HepG2 (cell line): Measurements from ENCODE around the gene SPATA13. TPM values are rescaled to one million over a fixed set of nuclear protein-coding genes. Genes with fewer than 3 reads are reported as not detected.

Source experiments
- CAMTA2 ChIP-seq: sonication (generic); formaldehyde crosslinking; IDR thresholded peaks from 2 replicates; pipeline ENCODE4 v1.4.0; 2020; ENCODE audit warnings: mild to moderate bottlenecking, missing genetic modification reagents, borderline replicate concordance
- FOXA3 ChIP-seq: IDR thresholded peaks from 2 replicates; pipeline ENCODE4 v1.6.1; 2016; ENCODE audit warnings: missing genetic modification reagents, missing compliant biosample characterization
- FOXK1 ChIP-seq: sonication (generic); formaldehyde crosslinking; IDR thresholded peaks from 2 replicates; pipeline ENCODE4 v1.4.0; 2020; ENCODE audit warnings: low read depth, missing genetic modification reagents, borderline replicate concordance
- HNF4G ChIP-seq, 2 experiments: sonication (generic) in 1 of 2; formaldehyde crosslinking in 1 of 2; IDR thresholded peaks; 2 replicates each; pipeline versions ENCODE4 v1.4.0 to v1.6.1; 2011 to 2020; ENCODE audit warnings: borderline replicate concordance in 2 of 2, low read depth in 2 of 2, mild to moderate bottlenecking in 2 of 2, low read length in 1 of 2, missing genetic modification reagents in 1 of 2, moderate library complexity in 1 of 2
- NR2F6 ChIP-seq, 2 experiments: IDR thresholded peaks; 2 replicates each; pipeline ENCODE4 v1.6.1; 2016; ENCODE audit warnings: antibody characterized with exemption in 1 of 2, mild to moderate bottlenecking in 1 of 2
- ZNF101 ChIP-seq: sonication (generic); formaldehyde crosslinking; IDR thresholded peaks from 2 replicates; pipeline ENCODE4 v1.4.0; 2020; ENCODE audit warnings: mild to moderate bottlenecking, low read depth, missing genetic modification reagents, borderline replicate concordance
- polyA plus RNA-seq, 8 experiments: library from polyadenylated mRNA; depleted of rRNA in 3 of 8; stranded (reverse) in 7 of 8; unstranded in 1 of 8; fragments of >200 nt; fragmentation: Illumina TruSeq in 4 of 8; extraction: Trizol in 4 of 8; gene quantifications; 2 replicates each; pipeline versions ENCODE4 v1.2.1 to v1.2.3, GENCODE V29; 2011 to 2016; ENCODE audit warnings: low read depth in 4 of 8, missing spikeins in 1 of 8, mixed read lengths in 1 of 8; ENCODE audit not compliant: insufficient read depth in 1 of 8
- total RNA-seq, 5 experiments: library from RNA; depleted of rRNA; stranded (reverse); fragments of >200 nt; fragmentation: Illumina TruSeq; extraction: Trizol; gene quantifications; 2 replicates each; pipeline ENCODE4 v1.2.3, GENCODE V29; 2016; ENCODE audit warnings: low read depth in 1 of 5
- TF ChIP-seq, protein P1 (sequence below): sonication (generic); formaldehyde crosslinking; IDR thresholded peaks from 2 replicates; pipeline ENCODE4 v1.8.0; 2022; ENCODE audit warnings: missing genetic modification reagents, mild to moderate bottlenecking, moderate library complexity, borderline replicate concordance
- TF ChIP-seq, protein P2 (sequence below): sonication (generic); formaldehyde crosslinking; IDR thresholded peaks from 2 replicates; pipeline ENCODE4 v1.5.0; 2020; ENCODE audit warnings: missing genetic modification reagents, mild to moderate bottlenecking, borderline replicate concordance

SPATA13 gene
- total and polyA plus RNA-seq, 2 of the 13 experiments (the other 11 are each of a cell fraction or from before 2014, with no cell fraction given) = 11.3 to 14.2 TPM

DNA sequence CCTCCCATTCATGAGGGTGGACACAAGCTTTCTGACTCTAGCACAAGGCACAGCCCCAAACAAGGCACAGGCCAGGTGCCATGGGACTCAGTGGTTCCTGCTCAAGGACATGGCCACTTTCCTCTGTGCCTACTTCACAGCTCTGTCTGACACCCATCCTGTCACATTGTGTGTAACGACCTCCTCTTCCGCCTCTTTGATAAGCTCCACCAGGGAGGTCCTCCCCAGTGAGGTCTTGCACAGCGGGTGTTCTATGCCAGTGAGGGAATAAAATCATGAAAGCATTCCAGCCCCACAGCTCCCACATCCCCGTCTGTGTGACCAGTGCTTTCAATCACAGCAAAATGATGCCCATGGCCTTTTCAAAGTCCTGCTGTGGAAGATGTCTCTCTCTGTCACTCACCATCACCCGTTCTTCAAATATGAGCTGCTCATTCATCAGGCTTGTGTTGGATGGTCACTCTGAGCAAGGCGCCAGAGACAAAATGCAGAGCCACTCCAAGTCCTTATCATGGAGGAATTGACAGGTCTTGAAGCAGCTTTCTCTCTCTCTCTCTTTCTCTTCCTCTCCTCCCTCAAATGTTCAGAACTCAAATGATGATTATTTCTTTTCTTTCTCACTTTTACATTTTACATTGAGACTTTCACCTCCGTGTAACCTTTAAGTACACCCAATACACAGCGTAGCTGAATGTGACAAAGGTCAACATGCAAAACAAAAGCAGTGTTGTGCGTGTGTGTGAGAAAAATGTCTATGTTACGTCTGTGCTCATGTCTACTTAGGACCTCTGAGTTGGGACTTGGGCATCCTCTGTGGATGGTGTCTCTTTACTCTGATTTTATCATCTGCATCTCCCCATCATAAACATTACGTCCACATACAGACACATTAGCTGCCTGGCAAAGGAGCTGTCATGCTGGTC lies 8.0 kb upstream of the SPATA13 start (continued):
- no peak for TF ChIP-seq CAMTA2
- TF ChIP-seq, protein P1, sequence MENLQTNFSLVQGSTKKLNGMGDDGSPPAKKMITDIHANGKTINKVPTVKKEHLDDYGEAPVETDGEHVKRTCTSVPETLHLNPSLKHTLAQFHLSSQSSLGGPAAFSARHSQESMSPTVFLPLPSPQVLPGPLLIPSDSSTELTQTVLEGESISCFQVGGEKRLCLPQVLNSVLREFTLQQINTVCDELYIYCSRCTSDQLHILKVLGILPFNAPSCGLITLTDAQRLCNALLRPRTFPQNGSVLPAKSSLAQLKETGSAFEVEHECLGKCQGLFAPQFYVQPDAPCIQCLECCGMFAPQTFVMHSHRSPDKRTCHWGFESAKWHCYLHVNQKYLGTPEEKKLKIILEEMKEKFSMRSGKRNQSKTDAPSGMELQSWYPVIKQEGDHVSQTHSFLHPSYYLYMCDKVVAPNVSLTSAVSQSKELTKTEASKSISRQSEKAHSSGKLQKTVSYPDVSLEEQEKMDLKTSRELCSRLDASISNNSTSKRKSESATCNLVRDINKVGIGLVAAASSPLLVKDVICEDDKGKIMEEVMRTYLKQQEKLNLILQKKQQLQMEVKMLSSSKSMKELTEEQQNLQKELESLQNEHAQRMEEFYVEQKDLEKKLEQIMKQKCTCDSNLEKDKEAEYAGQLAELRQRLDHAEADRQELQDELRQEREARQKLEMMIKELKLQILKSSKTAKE (CRISPR knock-in tag) = 0 out of 2 replicates have a peak, but pooled peaks have one; percentile 16
- TF ChIP-seq HNF4G (IDR thresholded peaks at IDR 0.05; ENCODE audit: borderline replicate concordance, low read depth, low read length) = peak; percentile 36; the same call in 1 of the 2 replicates
- TF ChIP-seq HNF4G (CRISPR knock-in tag; IDR thresholded peaks at IDR 0.05; ENCODE audit: borderline replicate concordance, low read depth) = no peak
- no peak for TF ChIP-seq ZNF101
- TF ChIP-seq FOXA3 (CRISPR knock-in tag) = peak; percentile 52
- TF ChIP-seq, protein P2, sequence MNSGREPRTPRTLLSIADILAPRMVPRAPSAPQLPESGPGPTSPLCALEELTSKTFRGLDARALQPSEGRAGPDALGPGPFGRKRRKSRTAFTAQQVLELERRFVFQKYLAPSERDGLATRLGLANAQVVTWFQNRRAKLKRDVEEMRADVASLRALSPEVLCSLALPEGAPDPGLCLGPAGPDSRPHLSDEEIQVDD (CRISPR knock-in tag) = no peak
- 0 out of 2 replicates have a peak, but pooled peaks have one; percentile 48 for TF ChIP-seq FOXK1 (CRISPR knock-in tag)
- TF ChIP-seq NR2F6 (IDR thresholded peaks at IDR 0.05) = 0 out of 2 replicates have a peak, but pooled peaks have one; percentile 12
- TF ChIP-seq NR2F6 (CRISPR knock-in tag; IDR thresholded peaks at IDR 0.05) = no peak
